ENCODE data around the gene EPB41L4A.

Gene EPB41L4A

GRCh38 chr5:112253478-112254250, 165.4 kb downstream of the EPB41L4A start:
- ChIA-PET CTCF (interaction anchor here (1.0 kb wide), 1 partner anchor 15 kb away, joined by 3 read pairs; no protein-coding TSS in a partner anchor), POLR2A (no interaction called here)
- DNase-seq (ENCODE audit: extremely low spot score): no peak
- TF ChIP-seq, protein P1, sequence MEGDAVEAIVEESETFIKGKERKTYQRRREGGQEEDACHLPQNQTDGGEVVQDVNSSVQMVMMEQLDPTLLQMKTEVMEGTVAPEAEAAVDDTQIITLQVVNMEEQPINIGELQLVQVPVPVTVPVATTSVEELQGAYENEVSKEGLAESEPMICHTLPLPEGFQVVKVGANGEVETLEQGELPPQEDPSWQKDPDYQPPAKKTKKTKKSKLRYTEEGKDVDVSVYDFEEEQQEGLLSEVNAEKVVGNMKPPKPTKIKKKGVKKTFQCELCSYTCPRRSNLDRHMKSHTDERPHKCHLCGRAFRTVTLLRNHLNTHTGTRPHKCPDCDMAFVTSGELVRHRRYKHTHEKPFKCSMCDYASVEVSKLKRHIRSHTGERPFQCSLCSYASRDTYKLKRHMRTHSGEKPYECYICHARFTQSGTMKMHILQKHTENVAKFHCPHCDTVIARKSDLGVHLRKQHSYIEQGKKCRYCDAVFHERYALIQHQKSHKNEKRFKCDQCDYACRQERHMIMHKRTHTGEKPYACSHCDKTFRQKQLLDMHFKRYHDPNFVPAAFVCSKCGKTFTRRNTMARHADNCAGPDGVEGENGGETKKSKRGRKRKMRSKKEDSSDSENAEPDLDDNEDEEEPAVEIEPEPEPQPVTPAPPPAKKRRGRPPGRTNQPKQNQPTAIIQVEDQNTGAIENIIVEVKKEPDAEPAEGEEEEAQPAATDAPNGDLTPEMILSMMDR (IDR thresholded peaks at IDR 0.05; ENCODE audit: control extremely low read depth, extremely low read depth, low read depth, missing control alignments): no peak

GRCh38 chr5:112250551-112250950, 168.5 kb downstream of the EPB41L4A start:
- TF ChIP-seq, protein P1 (IDR thresholded peaks at IDR 0.05; ENCODE audit: control extremely low read depth, extremely low read depth, low read depth, missing control alignments): no peak
- ChIA-PET CTCF (interaction anchor here (0.9 kb wide), 1 partner anchor 11 kb away, joined by 3 read pairs; no protein-coding TSS in a partner anchor), POLR2A (no interaction called here)

DNA sequence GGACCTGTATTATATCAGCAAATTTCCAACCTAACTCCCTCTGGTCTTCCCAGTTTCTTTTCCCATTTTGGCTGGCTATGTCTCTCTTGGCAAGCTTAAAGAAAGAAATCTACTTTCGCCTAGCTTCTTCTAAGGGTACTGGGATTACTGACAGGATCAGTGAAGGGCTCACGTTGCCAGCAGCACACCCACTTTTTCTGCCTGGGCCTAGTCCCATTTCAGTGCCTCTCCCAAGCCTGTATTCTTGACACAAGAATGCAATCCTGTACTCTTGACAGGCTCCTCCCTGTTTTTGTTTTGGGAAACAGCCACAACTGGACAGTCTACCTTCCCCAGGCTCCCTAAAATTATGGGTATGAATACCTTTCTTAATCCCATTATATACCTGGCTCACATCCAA, 170.5 kb downstream of the EPB41L4A start:
- CTCF ChIA-PET: no interaction called here
- DNase-seq (ENCODE audit: extremely low spot score): no peak
- POLR2A ChIA-PET: no interaction called here
- TF ChIP-seq, protein P1 (IDR thresholded peaks at IDR 0.05; ENCODE audit: control extremely low read depth, extremely low read depth, low read depth, missing control alignments): no peak

More at GRCh38 chr5:112250551-112250950, 168.5 kb downstream of the EPB41L4A start:
- no peak for DNase-seq (ENCODE audit: extremely low spot score)

GRCh38 chr5:112247960-112248359, 171.1 kb downstream of the EPB41L4A start:
- TF ChIP-seq, protein P1 (IDR thresholded peaks at IDR 0.05; ENCODE audit: control extremely low read depth, extremely low read depth, low read depth, missing control alignments): no peak
- no peak for DNase-seq (ENCODE audit: extremely low spot score)
- POLR2A ChIA-PET: no interaction called here
- CTCF ChIA-PET: no interaction called here

DNA sequence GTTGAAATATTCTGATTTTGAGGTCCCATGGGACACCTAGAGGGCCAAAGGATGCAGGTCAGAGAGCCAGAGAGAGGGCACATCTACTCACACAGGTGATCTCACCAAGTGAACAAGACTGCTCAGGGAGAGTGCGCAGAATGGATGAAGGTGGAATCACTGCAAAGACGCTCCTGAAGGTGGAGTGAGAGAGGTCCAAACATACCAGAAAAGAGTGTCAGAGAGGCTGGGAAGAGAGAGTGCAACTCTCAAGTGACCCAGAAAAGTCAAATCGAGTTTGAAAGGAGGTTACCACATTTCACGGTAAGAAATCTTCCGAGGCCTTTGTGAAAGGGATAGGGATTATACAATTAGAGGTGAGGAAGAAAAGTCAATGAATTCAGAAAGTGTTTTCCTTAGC, 173.4 kb downstream of the EPB41L4A start:
- TF ChIP-seq, protein P1 (IDR thresholded peaks at IDR 0.05; ENCODE audit: control extremely low read depth, extremely low read depth, low read depth, missing control alignments): no peak
- ChIA-PET CTCF (interaction anchor here (1.3 kb wide), 1 partner anchor 10 kb away, joined by 3 read pairs; no protein-coding TSS in a partner anchor), POLR2A (no interaction called here)
- no peak for DNase-seq (ENCODE audit: extremely low spot score)

GRCh38 chr5:112239996-112240395, 179.1 kb downstream of the EPB41L4A start:
- ChIA-PET CTCF (interaction anchor here (2.6 to 4.9 kb wide), 2 partner anchors 180 to 289 kb away, joined by 7 to 34 read pairs; partner anchors contain the start of gene EPB41L4A), POLR2A (no interaction called here)
- TF ChIP-seq, protein P1 (IDR thresholded peaks at IDR 0.05; ENCODE audit: control extremely low read depth, extremely low read depth, low read depth, missing control alignments): no peak
- no peak for DNase-seq (ENCODE audit: extremely low spot score)

Measured in GM10248 (cell line).